22Rv1 (cell line): Measurements from ENCODE around the gene TGFB3.
"Not testable (repeated sequence)": the region's sequence is repeated elsewhere in the genome, so short reads cannot be mapped to it uniquely, and the experiment has no call there.

Experiments
- ZFX ChIP-seq: fragments of 450-650 bp; IDR thresholded peaks from 2 replicates; pipeline ENCODE4 v1.6.1; 2017; ENCODE audit warnings: antibody characterized with exemption, borderline replicate concordance
- TF ChIP-seq, protein P1 (sequence below): fragments of 450-650 bp; IDR thresholded peaks from 2 replicates; pipeline ENCODE4 v1.5.1; 2017; ENCODE audit warnings: mild to moderate bottlenecking

DNA sequence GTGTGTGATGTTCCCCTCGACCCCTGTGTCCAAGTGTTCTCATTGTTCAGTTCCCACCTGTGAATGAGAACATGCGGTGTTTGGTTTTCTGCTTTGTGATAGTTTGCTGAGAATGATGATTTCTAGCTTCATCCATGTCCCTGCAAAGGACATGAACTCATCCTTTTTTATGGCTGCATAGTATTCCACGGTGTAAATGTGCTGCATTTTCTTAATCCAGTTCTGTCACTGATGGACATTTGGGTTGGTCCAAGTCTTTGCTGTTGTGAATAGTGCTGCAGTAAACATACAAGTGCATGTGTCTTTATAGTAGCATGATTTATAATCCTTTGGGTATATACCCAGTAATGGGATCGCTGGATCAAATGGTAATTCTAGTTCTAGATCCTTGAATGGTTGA, 61.4 kb downstream of the TGFB3 start:
- TF ChIP-seq, protein P1, sequence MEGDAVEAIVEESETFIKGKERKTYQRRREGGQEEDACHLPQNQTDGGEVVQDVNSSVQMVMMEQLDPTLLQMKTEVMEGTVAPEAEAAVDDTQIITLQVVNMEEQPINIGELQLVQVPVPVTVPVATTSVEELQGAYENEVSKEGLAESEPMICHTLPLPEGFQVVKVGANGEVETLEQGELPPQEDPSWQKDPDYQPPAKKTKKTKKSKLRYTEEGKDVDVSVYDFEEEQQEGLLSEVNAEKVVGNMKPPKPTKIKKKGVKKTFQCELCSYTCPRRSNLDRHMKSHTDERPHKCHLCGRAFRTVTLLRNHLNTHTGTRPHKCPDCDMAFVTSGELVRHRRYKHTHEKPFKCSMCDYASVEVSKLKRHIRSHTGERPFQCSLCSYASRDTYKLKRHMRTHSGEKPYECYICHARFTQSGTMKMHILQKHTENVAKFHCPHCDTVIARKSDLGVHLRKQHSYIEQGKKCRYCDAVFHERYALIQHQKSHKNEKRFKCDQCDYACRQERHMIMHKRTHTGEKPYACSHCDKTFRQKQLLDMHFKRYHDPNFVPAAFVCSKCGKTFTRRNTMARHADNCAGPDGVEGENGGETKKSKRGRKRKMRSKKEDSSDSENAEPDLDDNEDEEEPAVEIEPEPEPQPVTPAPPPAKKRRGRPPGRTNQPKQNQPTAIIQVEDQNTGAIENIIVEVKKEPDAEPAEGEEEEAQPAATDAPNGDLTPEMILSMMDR = not testable (repeated sequence)
- TF ChIP-seq ZFX = not testable (repeated sequence)
